Iris pigment epithelial cell (primary cell): ENCODE measurements around the gene TRMT44.
"Not testable (repeated sequence)": the region's sequence is repeated elsewhere in the genome, so short reads cannot be mapped to it uniquely, and the experiment has no call there.

Experiments used
- DNase-seq: peaks from one replicate; pipeline ENCODE4 v3.0.0-alpha.2; 2011; ENCODE audit warnings: low read depth

The TRMT44 gene

GRCh38 chr4:8494983-8495548, 54.5 kb downstream of the TRMT44 start:
- no peak for DNase-seq

DNA sequence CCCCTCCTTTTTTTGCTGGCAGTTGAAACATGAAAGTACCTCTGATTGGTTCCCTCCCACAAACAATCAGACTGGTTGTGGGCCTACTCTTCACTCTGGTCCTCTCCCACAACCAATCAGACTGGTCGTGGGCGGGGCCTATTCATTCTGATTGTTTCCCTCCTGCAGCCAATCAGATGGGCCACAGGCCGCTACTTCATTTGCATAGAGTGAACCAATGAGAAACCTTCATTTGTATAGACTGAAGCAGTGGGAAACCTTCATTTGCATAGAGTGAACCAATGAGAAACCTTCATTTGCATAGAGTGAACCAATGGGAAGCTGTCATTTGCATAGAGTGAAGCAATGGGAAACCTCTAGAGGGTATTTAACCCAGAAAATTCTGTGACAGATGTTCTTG, 55.2 kb downstream of the TRMT44 start:
- DNase-seq: no peak

DNA sequence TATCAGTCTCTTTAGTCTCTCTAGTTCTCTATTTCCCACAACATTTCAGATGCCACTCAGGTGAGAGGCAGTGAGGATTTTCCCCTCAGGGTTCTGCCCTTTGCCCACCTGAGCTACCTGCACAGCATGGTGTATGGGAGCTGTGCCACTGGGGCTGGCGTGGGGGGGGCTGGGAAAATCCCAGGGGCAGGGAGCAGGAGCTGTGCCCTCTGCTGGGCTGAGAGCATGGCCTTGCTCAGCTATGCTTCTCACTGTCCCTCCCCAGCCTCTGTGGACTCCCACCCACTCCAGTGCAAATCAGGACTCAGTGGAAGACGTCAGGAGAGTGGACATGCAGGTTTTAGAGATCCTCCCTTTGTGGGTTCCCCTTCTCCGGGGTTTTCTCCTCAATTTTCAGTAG, 57.2 kb downstream of the TRMT44 start:
- DNase-seq: no peak

DNA sequence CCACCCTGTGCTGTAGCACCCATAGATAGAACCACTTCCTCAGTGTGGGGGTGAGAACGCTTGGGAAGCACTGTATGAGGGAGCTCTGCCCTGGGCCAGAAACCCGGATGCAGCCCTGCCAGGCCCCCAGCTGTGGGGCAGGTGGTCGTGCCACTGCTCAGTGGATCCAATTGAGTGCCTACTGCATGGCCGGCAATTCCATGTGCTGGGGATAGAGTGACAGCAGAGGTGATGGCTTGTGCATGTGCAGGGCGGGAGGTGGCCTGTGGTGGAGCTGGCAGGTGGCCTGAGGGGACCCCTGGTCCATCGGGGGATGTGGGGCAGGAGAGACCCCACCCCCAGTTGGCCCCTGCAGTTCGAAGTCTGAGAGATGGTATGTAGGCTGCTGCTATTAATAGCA, 60.4 kb downstream of the TRMT44 start:
- DNase-seq: no peak

- DNase-seq: no peak
These were observed 61.2 kb downstream of the TRMT44 start for GRCh38 chr4:8501781-8502180.

DNA sequence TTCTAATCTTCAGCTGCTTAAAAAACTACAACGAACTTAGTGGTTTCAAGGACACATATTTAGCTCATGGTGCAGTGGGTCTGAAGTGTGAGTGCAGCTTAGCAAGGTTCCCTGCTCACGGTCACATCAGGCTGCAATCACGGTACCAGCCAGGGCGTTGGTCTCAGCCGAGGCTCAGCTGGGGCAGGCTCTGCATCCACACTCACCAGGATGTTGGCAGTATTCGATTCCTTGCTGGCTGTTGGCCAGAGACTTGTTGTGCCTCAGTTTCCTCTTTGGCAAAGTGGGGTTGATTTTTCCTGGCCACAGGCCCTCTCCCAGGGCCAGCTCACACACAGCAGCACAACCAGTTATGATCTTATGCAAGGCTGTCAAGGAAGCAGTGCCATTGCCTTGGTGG, 61.8 kb downstream of the TRMT44 start:
- DNase-seq: no peak

DNA sequence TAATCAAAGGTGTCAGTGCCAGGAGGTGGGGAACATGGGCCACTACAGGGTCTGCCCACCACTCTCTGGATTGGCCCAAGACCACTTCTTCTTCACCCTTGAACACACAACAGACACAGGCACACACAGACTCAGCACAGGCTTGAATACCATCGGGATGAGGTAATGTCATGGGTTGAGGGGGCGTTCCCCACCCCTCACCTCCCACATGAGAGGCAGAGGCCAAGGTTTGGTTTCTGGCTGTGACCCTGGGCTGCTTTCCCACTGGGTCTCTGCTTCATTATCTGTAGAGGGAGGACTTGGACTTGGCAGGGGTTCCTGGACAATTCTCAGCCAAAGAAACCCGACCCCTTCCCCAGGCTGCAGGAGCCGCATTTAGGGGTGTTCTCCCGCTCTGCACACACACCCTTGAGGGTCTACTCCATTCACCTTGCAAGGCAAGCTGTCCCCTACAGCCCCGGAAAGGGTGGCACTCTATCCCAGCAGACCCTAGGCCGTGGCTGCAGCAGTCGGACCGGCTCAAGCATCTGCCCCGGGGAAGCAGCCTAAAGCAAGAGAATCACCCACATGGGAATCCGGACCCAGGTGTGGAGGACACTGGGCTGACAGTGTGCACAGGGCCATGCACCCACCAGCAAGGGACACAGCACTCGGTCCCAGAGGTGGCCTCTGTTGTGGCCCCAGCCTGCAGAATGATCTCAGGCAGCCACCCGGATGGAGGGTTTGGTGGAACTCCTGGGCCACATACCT, 62.4 kb downstream of the TRMT44 start:
- no peak for DNase-seq

DNA sequence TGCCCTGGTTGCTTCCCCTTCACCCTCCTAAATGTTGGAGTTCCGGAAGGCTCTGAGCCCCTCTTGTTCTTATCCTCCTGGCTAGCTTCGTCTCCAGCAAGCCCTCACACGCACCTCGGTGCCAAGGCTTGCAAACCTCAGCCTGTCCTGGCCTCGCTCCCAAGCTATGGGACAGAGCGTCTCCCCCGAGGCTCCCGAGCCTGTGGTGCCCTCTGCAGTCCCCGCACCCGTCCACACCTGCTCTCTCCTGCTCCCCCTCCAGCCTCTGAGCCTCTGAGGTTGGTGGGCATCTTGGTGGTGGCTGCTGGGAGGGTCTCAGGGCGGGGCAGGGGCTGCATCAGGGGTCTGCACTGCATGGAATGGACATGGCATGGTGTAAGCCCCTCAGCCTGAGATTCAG, 63.2 kb downstream of the TRMT44 start:
- no peak for DNase-seq

DNA sequence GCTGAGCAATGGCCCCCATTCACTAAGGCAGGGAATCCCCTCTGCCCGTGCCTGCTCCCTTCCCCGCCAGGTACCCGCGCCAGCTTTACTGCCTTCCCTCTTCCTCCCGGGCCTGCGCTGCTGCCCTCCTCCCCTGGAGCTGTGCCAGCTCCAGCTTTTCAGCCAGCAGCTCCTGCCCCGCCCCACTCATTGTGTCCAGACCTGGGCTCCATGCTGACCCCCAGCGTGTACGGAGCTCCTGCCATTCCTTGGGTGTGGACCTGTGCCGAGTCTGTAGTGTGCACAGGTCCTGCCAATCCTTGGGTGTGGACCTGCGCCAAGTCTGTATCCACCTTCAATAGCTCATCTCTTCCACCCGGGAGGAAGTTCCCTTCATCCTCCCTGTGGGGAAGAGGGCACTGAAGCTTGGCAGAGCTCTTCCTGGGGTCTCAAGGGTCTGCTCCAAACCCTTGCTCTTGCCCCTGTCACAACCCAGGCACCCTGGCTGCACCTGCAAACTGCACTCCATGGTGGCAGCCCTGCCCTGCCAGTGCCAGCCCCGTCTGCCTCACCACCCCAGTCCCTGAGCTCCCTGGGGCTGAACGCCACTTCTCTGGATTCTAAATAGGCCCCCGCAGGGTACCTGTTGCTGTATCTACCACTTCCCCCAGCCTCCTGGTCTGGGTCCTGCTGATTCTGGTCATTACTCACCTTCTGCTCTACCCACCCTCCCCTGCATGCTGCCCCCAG, 63.9 kb downstream of the TRMT44 start:
- DNase-seq: no peak

DNA sequence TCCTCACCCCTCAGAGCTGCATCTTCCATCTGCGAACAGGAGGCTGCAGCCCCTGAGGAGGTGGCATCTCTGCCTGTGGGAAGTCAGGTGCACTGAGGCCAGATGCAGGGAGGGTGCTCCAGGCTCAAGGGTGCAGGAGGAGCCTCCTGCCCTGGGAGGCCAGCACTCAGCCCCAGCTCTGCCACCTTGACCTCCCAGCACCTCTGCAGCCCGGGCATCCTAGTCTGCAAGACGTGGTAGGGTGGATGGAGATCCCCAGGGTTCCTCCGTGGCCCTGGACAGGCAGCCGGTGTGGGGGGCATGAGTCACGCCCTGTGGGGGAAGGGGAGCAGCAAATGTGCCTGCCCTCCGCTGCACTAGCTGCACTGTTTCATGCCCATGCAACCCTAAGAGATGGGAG, 64.7 kb downstream of the TRMT44 start:
- DNase-seq: no peak

DNA sequence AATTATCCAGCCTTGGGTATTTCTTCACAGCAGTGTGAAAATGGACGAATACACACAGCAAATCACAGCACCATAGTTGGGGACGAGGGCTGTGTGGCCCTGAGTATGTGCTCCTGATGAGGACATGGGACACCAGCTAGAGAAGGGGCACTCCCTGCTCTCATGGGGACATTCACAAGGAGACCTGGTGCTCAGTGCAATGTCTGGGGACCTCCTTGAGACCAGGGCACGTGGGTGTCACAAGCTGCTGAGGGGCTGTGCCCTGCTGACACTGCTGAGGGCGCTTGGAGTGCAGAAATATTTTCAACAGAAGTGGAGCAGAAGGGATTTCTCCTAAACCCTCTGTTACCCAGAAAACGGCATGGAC, 65.4 kb downstream of the TRMT44 start:
- no peak for DNase-seq

- peak; percentile 42 for DNase-seq
These were observed 66.0 kb downstream of the TRMT44 start for GRCh38 chr4:8506373-8507195.

- no peak for DNase-seq
These were observed 66.6 kb downstream of the TRMT44 start for GRCh38 chr4:8507196-8507570.

DNA sequence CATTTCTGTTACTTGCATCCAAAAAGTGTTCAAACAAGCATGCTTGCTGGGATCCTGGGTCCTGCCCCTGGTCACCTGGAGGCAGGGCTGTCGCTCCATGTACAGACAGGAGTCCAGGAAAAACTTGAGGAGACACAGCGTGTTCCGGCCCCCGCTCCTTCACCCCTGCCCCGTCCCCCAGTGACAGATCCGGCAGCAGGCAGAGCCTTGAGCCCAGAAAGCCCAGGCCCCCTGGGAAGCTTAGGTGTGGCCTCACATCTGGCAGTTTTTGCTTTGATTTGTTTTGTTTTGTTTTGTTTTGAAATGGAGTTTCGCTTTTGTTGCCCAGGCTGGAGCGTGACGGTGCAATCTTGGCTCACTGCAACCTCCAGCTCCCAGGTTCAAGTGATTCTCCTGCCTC, 67.0 kb downstream of the TRMT44 start:
- DNase-seq: no peak

- DNase-seq: no peak
These were observed 67.7 kb downstream of the TRMT44 start for GRCh38 chr4:8508266-8508665.

DNA sequence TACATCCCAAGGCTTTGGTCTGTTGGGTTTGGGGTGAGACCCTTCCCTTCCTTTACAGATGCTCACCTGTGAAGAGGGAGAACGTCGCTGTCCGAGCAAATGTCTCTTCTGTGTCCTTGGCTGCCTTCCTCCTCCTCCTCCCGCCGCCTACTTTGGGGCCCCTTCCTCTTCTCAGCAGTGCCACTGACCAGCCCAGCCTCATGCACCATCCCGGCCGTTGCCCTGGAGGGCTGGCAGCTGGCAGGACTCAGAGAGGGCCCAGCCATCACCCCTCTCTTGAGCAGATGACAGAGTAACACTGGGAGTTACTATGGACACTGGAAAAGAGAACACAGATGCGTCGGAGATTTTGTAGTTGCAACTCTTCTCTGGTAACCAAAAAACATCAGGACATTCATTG, 68.2 kb downstream of the TRMT44 start:
- DNase-seq: no peak

DNA sequence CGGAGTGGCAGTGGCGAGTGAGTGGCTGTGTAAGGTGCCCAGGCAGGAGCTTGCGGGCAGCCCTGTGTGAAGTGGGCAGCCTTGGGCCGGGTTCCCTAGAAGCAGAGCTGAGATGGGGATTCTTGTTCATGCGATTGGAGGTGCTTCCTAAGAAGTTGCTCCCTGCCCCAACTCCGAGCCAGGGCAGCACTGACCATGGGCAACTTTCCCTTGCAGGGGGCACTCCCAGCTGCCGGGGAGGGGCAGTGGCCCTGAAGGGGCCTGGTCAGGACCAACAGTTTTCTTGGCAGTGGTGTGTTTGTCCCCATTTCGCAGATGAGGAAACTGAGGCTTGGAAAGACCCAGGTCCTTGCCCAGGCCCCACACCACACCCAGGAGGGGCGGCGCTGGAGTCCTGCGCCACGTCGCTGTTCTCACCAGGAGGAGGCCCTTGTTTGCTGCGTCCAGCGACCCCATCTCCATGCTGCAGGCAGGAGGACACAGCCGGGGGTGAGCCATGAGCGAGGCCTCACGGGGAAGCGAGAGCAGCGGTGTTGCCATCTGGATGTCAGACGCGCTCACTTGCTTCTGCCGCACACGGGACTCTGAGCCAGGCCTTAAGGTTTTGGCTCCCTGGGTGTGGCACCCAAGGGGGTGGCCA, 68.9 kb downstream of the TRMT44 start:
- no peak for DNase-seq

- no peak for DNase-seq
These were observed 69.6 kb downstream of the TRMT44 start for GRCh38 chr4:8510191-8510590.

DNA sequence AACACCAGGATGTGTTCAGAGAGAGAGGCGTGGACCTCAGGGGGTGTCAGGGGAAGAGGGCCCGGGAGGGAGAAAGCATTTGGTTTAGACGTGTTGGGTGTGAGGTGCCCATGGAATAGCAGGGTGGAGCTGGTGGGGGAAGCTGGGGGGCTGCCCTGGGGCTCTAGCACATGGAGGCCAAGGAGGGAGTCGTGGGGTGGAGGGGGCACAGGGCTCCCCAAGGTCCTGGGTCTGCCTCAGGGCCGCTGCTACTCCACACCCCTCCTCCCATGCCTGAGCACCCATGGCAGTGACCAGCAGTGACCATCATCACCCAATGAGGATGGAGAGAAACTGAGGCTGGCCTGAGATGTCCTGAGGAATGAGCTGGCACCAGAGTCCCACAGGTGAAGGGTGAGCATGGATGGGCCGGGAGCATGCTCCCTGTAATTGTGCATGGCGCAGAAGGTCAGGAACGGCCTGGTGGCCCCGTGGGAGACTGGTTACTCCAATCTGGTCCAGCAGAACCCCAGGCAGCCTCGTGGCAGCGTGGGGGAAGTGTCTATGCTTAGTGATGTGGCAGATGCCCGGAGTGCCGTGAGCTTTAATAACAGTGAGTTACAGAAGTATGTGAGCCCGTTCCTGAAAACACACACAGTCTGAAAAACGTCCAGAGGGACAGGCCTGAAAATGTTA, 70.2 kb downstream of the TRMT44 start:
- no peak for DNase-seq

GRCh38 chr4:8512510-8512909, 71.9 kb downstream of the TRMT44 start:
- DNase-seq: no peak

GRCh38 chr4:8513080-8513479, 72.5 kb downstream of the TRMT44 start:
- not testable (repeated sequence) for DNase-seq

DNA sequence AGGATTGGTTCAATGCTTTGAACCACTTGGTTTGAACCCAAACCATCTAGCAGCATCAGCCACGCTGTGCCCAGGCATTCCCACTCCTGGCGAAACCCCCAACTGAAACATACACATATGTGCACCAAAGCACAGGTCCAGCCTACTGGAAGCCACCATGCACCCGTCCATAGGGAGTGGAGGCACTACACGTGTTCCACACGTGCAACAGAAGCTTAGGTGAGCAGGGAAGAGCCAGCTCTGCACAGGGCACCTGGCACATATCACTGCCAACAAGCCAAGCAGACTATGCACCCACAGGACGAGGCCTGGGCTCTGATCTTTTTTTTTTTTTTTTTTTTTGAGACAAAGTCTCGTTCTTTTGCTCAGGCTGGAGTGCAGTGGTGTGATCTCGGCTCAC, 73.4 kb downstream of the TRMT44 start:
- no peak for DNase-seq
